SK-N-SH (cell line): Measurements from ENCODE around the gene ELL3. TPM values are rescaled to one million over a fixed set of nuclear protein-coding genes. Genes with fewer than 3 reads are reported as not detected.

ENCODE experiments used
- CTCF ChIA-PET: fragments of 300-600, 350-600 bp; formaldehyde crosslinking; extraction: SDS; loops from one replicate; lab custom pipeline; 2021; lab: Yijun Ruan, JAX
- POLR2A ChIA-PET: fragments of 350-600 bp; sonication (Branson Sonifier 250); formaldehyde crosslinking; extraction: SDS; loops from one replicate; lab custom pipeline; 2020; ENCODE audit warnings: antibody characterized with exemption, inconsistent platforms; lab: Yijun Ruan, JAX
- DNase-seq: peaks from one replicate; pipeline ENCODE4 v3.0.0; 2012
- H2AFZ ChIP-seq: fragments of 200-600 bp; sonication (generic); 2 replicates; pipeline ENCODE4 v1.8.1; 2016; ENCODE audit warnings: antibody characterized with exemption, mild to moderate bottlenecking, low read depth
- H3F3A ChIP-seq: fragments of 200-600 bp; sonication (generic); replicated peaks from 2 replicates; pipeline ENCODE3; 2016; ENCODE audit warnings: antibody characterized with exemption, mild to moderate bottlenecking; ENCODE audit not compliant: insufficient read depth
- H3K27ac ChIP-seq, 2 experiments: fragments of 200-500 bp in 1 of 2; fragments of 200-600 bp in 1 of 2; sonication (Bioruptor generic) in 1 of 2; sonication (generic), shearing (Covaris generic) in 1 of 2; 2 replicates each; pipeline versions ENCODE4 v1.5.1 to v1.6.1; 2014 to 2016; ENCODE audit warnings: low read depth in 2 of 2, inconsistent platforms in 1 of 2, low read length in 1 of 2, mild to moderate bottlenecking in 1 of 2, mixed read lengths in 1 of 2
- H3K27me3 ChIP-seq: fragments of 200-600 bp; sonication (generic), shearing (Covaris generic); 2 replicates; pipeline ENCODE4 v1.6.1; 2016; ENCODE audit warnings: mixed run types; ENCODE audit not compliant: insufficient read depth
- H3K36me3 ChIP-seq, 2 experiments: fragments of 200-500 bp in 1 of 2; fragments of 200-600 bp in 1 of 2; sonication (Bioruptor generic) in 1 of 2; sonication (generic) in 1 of 2; replicated peaks in 1 of 2; 2 replicates each; pipeline versions ENCODE3 to v1.5.1; 2014 to 2016; ENCODE audit warnings: low read length in 1 of 2, mild to moderate bottlenecking in 1 of 2; ENCODE audit not compliant: insufficient read depth in 2 of 2, control insufficient read depth in 1 of 2
- H3K4me1 ChIP-seq, 2 experiments: fragments of 200-500 bp in 1 of 2; fragments of 200-600 bp in 1 of 2; sonication (Bioruptor generic) in 1 of 2; sonication (generic), shearing (Covaris generic) in 1 of 2; 2 replicates each; pipeline versions ENCODE4 v1.5.1 to v1.6.1; 2014 to 2016; ENCODE audit warnings: low read depth in 1 of 2, low read length in 1 of 2, mixed run types in 1 of 2; ENCODE audit not compliant: insufficient read depth in 2 of 2, control insufficient read depth in 1 of 2
- H3K4me2 ChIP-seq: fragments of 200-600 bp; sonication (generic), shearing (Covaris generic); 2 replicates; pipeline ENCODE4 v1.6.1; 2017; ENCODE audit warnings: mixed run types
- H3K4me3 ChIP-seq, 2 experiments: fragments of 200-500 bp in 1 of 2; fragments of 200-600 bp in 1 of 2; sonication (Bioruptor generic) in 1 of 2; sonication (generic), shearing (Covaris generic) in 1 of 2; 2 replicates each; pipeline versions ENCODE4 v1.5.1 to v1.8.1; 2014 to 2016; ENCODE audit warnings: low read depth in 2 of 2, inconsistent platforms in 1 of 2, low read length in 1 of 2, mild to moderate bottlenecking in 1 of 2, mixed read lengths in 1 of 2, moderate library complexity in 1 of 2
- H3K79me2 ChIP-seq: fragments of 200-600 bp; sonication (generic); 2 replicates; pipeline ENCODE4 v1.8.1; 2017; ENCODE audit warnings: mild to moderate bottlenecking; ENCODE audit not compliant: insufficient read depth
- H3K9ac ChIP-seq: fragments of 200-600 bp; sonication (generic); 2 replicates; pipeline ENCODE4 v1.6.1; 2017; ENCODE audit warnings: mixed run types
- H3K9me2 ChIP-seq: fragments of 200-600 bp; sonication (generic); 2 replicates; pipeline ENCODE4 v1.6.1; 2017; ENCODE audit warnings: mixed run types
- H3K9me3 ChIP-seq: fragments of 200-600 bp; sonication (generic); 2 replicates; pipeline ENCODE4 v1.6.1; 2017; ENCODE audit warnings: mixed run types, mild to moderate bottlenecking, moderate library complexity
- H4K20me1 ChIP-seq: fragments of 200-600 bp; sonication (generic); 2 replicates; pipeline ENCODE4 v1.6.1; 2017; ENCODE audit warnings: mild to moderate bottlenecking, mixed run types; ENCODE audit not compliant: insufficient read depth
- CTCF ChIP-seq: fragments of 200-600 bp; sonication (generic); IDR thresholded peaks from 2 replicates; pipeline ENCODE4 v1.6.1; 2017; ENCODE audit warnings: antibody characterized with exemption, mild to moderate bottlenecking, moderate library complexity
- ELF1 ChIP-seq: IDR thresholded peaks from 2 replicates; pipeline ENCODE4 v1.4.0; 2012
- EP300 ChIP-seq, 2 experiments: IDR thresholded peaks; 2 replicates each; pipeline versions ENCODE4 v1.4.0 to v1.6.1; 2012; ENCODE audit warnings: borderline replicate concordance in 1 of 2, low read depth in 1 of 2, low read length in 1 of 2
- FOSL2 ChIP-seq: IDR thresholded peaks from 2 replicates; pipeline ENCODE4 v1.4.0; 2012; ENCODE audit warnings: low read depth, mild to moderate bottlenecking, moderate library complexity, borderline replicate concordance
- FOXJ3 ChIP-seq: sonication (generic); formaldehyde crosslinking; IDR thresholded peaks from 2 replicates; pipeline ENCODE4 v1.5.1; 2020; ENCODE audit warnings: mild to moderate bottlenecking, missing genetic modification reagents
- FOXM1 ChIP-seq: IDR thresholded peaks from 2 replicates; pipeline ENCODE4 v1.4.0; 2012; ENCODE audit warnings: low read depth, mild to moderate bottlenecking
- GABPA ChIP-seq: IDR thresholded peaks from 2 replicates; pipeline ENCODE4 v1.4.0; 2012; ENCODE audit warnings: low read depth, mild to moderate bottlenecking
- GATA2 ChIP-seq: sonication (generic); formaldehyde crosslinking; IDR thresholded peaks from 2 replicates; pipeline ENCODE4 v1.5.0; 2020; ENCODE audit warnings: mild to moderate bottlenecking, missing genetic modification reagents
- IRF3 ChIP-seq: fragments of 150-350 bp; IDR thresholded peaks from 2 replicates; pipeline ENCODE4 v1.6.1; 2016; ENCODE audit warnings: mild to moderate bottlenecking, low read depth, low read length
- MEF2A ChIP-seq: IDR thresholded peaks from 2 replicates; pipeline ENCODE4 v1.4.0; 2012; ENCODE audit warnings: low read depth, borderline replicate concordance
- MXI1 ChIP-seq: IDR thresholded peaks from 2 replicates; pipeline ENCODE4 v1.6.1; 2012; ENCODE audit warnings: mild to moderate bottlenecking, low read depth, low read length, improper control_type of control experiment
- NFIC ChIP-seq: IDR thresholded peaks from 2 replicates; pipeline ENCODE4 v1.4.0; 2012; ENCODE audit warnings: borderline replicate concordance
- NRF1 ChIP-seq: IDR thresholded peaks from 2 replicates; pipeline ENCODE4 v1.6.1; 2012; ENCODE audit warnings: low read depth, mild to moderate bottlenecking, low read length
- PBX3 ChIP-seq: IDR thresholded peaks from 2 replicates; pipeline ENCODE4; 2012
- POLR2AphosphoS5 ChIP-seq: IDR thresholded peaks from 2 replicates; pipeline ENCODE4 v1.6.1; 2012; ENCODE audit warnings: low read depth, low read length
- RAD21 ChIP-seq: IDR thresholded peaks from 2 replicates; pipeline ENCODE4 v1.6.1; 2012; ENCODE audit warnings: mild to moderate bottlenecking, low read length
- RFX5 ChIP-seq: IDR thresholded peaks from 2 replicates; pipeline ENCODE4 v1.6.1; 2012; ENCODE audit warnings: mild to moderate bottlenecking, improper control_type of control experiment, low read length
- RXRA ChIP-seq: IDR thresholded peaks from 2 replicates; pipeline ENCODE4 v1.4.0; 2012; ENCODE audit warnings: low read depth, mild to moderate bottlenecking, borderline replicate concordance
- SIN3A ChIP-seq: IDR thresholded peaks from 2 replicates; pipeline ENCODE4 v1.6.1; 2012; ENCODE audit warnings: low read depth, mild to moderate bottlenecking, low read length, moderate library complexity, borderline replicate concordance
- SMC3 ChIP-seq: IDR thresholded peaks from 2 replicates; pipeline ENCODE4 v1.6.1; 2012; ENCODE audit warnings: low read depth, low read length, improper control_type of control experiment
- TAF1 ChIP-seq: IDR thresholded peaks from 2 replicates; pipeline ENCODE4 v1.6.1; 2012; ENCODE audit warnings: low read depth, mild to moderate bottlenecking, low read length, moderate library complexity, borderline replicate concordance
- TCF12 ChIP-seq: IDR thresholded peaks from 2 replicates; pipeline ENCODE4 v1.4.0; 2012
- TEAD4 ChIP-seq: IDR thresholded peaks from 2 replicates; pipeline ENCODE4 v1.4.0; 2012; ENCODE audit warnings: mild to moderate bottlenecking, borderline replicate concordance; ENCODE audit not compliant: insufficient read depth
- ZBTB33 ChIP-seq: IDR thresholded peaks from 2 replicates; pipeline ENCODE4 v1.4.0; 2012; ENCODE audit warnings: low read depth, borderline replicate concordance
- WGBS: methylation state at CpG from one replicate; pipeline ENCODE4 v1.1.6; 2017; ENCODE audit warnings: low lambda C conversion rate; 5-methylcytosine and 5-hydroxymethylcytosine counted together
- polyA plus RNA-seq, 3 experiments: library from polyadenylated mRNA; depleted of rRNA; stranded (reverse); fragments of >200 nt; gene quantifications; 2 replicates each; pipeline ENCODE4 v1.2.3, GENCODE V29; 2012

The ELL3 gene
- polyA plus RNA-seq, 1 of the 3 experiments (the other 2 are of a cell fraction) = 0.67 TPM

- no peak overlapping the region for H2AFZ ChIP-seq
- peaks cover 43 to 47% of the 10 kb centered on the region in 2 experiments for H3K36me3 ChIP-seq
- CTCF ChIA-PET = interaction anchor here (0.6 kb wide), 1 partner anchor 8 kb away, joined by 3 read pairs; no protein-coding TSS in a partner anchor
- H3K4me1 ChIP-seq = peaks cover 20 to 29% of the 10 kb centered on the region in 2 experiments
- no peak overlapping the region for H3K9ac ChIP-seq
- POLR2A ChIA-PET = interaction anchor here (0.6 to 1.2 kb wide), 2 partner anchors 28 to 782 kb away, joined by 3 to 4 read pairs; partner anchors contain the start of gene MFAP1
- H3K27ac ChIP-seq = peak overlapping the region in 1 of 2 experiments; percentile 31; a peak in 2 of 4 replicates
- no peak for DNase-seq
- no peaks in the 10 kb centered on the region for H3K9me2 ChIP-seq
- H3F3A ChIP-seq = peaks cover 46% of the 10 kb centered on the region
- H3K9me3 ChIP-seq = no peaks in the 10 kb centered on the region
- TF ChIP-seq RXRA = no peak
- TF ChIP-seq PBX3 = no peak
- no peak for TF ChIP-seq ELF1
- TF ChIP-seq TCF12 = no peak
- no peak for TF ChIP-seq POLR2AphosphoS5
- no peak for TF ChIP-seq MXI1
- no peak for TF ChIP-seq NRF1
- no peak for TF ChIP-seq FOSL2
- TF ChIP-seq EP300 (IDR thresholded peaks at IDR 0.05; ENCODE audit: borderline replicate concordance in 1 of 2, low read depth in 1 of 2, low read length in 1 of 2) = no peak
- TF ChIP-seq RFX5 = no peak
- no peak for TF ChIP-seq MEF2A
- no peak for TF ChIP-seq RAD21
- TF ChIP-seq GATA2 (CRISPR knock-in tag) = no peak
- no peak overlapping the region for H3K4me3 ChIP-seq
- WGBS = 97% methylated on average over 3 of the region's 3 CpGs
- H3K79me2 ChIP-seq = peaks cover 51% of the 10 kb centered on the region
- peaks cover 28% of the 10 kb centered on the region for H4K20me1 ChIP-seq
- no peak overlapping the region for H3K4me2 ChIP-seq
- no peaks in the 10 kb centered on the region for H3K27me3 ChIP-seq
Observed at GRCh38 chr15:43796566-43796965, 19.8 kb upstream of the ELL3 start.

- H3K36me3 ChIP-seq = peaks cover 43 to 46% of the 10 kb centered on the region in 2 experiments
- H3F3A ChIP-seq = peaks cover 46% of the 10 kb centered on the region
- no peak for DNase-seq
- peaks cover 45% of the 10 kb centered on the region for H3K79me2 ChIP-seq
- ChIA-PET POLR2A (no interaction called here), CTCF (no interaction called here)
- peaks cover 28% of the 10 kb centered on the region for H4K20me1 ChIP-seq
- H2AFZ ChIP-seq = no peak overlapping the region
- H3K9me3 ChIP-seq = no peaks in the 10 kb centered on the region
- no peak overlapping the region for H3K4me3 ChIP-seq
- peaks cover 20 to 27% of the 10 kb centered on the region in 2 experiments; a peak in 3 of 4 replicates for H3K4me1 ChIP-seq
- H3K4me2 ChIP-seq = no peak overlapping the region
- no peaks in the 10 kb centered on the region for H3K9me2 ChIP-seq
- H3K27ac ChIP-seq = 0 out of 4 replicates have a peak overlapping the region, but pooled peaks of 1 of the 2 experiments have one; percentile 4
- no peak overlapping the region for H3K9ac ChIP-seq
- H3K27me3 ChIP-seq = no peaks in the 10 kb centered on the region
- TF ChIP-seq NFIC = no peak
- TF ChIP-seq SMC3 = no peak
- TF ChIP-seq SIN3A = no peak
- no peak for TF ChIP-seq FOXJ3 (CRISPR knock-in tag)
- no peak for TF ChIP-seq TCF12
- no peak for TF ChIP-seq TEAD4
- no peak for TF ChIP-seq TAF1
- TF ChIP-seq NRF1 = no peak
- no peak for TF ChIP-seq CTCF
- no peak for TF ChIP-seq ZBTB33
- TF ChIP-seq FOXM1 = no peak
- TF ChIP-seq RFX5 = no peak
- no peak for TF ChIP-seq GABPA
- TF ChIP-seq EP300 (IDR thresholded peaks at IDR 0.05; ENCODE audit: borderline replicate concordance in 1 of 2, low read depth in 1 of 2, low read length in 1 of 2) = no peak
- TF ChIP-seq IRF3 = no peak
Observed at GRCh38 chr15:43795997-43796396, 19.2 kb upstream of the ELL3 start.
